Activated CD8-positive, alpha-beta T cell treated with anti-CD3 and anti-CD28 coated beads, Interleukin-2, amount 10 ng/mL, durations not matched to agents 7 days and 5 days (primary cell): ENCODE data around the gene HSPA4. TPM values are rescaled to one million over a fixed set of nuclear protein-coding genes. Genes with fewer than 3 reads are reported as not detected.
A peak's percentile ranks its signal among the peaks of the same experiment; 100 is the strongest.
"Not testable (repeated sequence)": the region's sequence is repeated elsewhere in the genome, so short reads cannot be mapped to it uniquely, and the experiment has no call there.

Source experiments
- ATAC-seq: fragments of 150-1000 bp; cut with Tn5 transposase; one replicate; pipeline ENCODE4 v1.10.0; 2021; ENCODE audit warnings: moderate library complexity
- CTCF ChIA-PET: fragments of 350-600 bp; sonication (Branson Sonifier 250); formaldehyde crosslinking; loops from one replicate; lab custom pipeline; 2021; ENCODE audit warnings: antibody characterized with exemption; lab: Charles Lee
- POLR2A ChIA-PET: fragments of 350-600 bp; sonication (Branson Sonifier 250); formaldehyde crosslinking; loops from one replicate; lab custom pipeline; 2021; ENCODE audit warnings: antibody characterized with exemption; lab: Charles Lee
- DNase-seq: peaks from one replicate; pipeline ENCODE4 v3.0.0-alpha.2; 2020
- H3K27ac Mint-ChIP-seq: one replicate; pipeline ENCODE4 v1.8.0; 2021; ENCODE audit warnings: mild to moderate bottlenecking, mixed read lengths
- H3K27me3 Mint-ChIP-seq: one replicate; pipeline ENCODE4 v1.8.0; 2021; ENCODE audit warnings: low read depth, mixed read lengths
- H3K36me3 Mint-ChIP-seq: one replicate; pipeline ENCODE4 v1.8.0; 2021; ENCODE audit warnings: low read depth, mixed read lengths
- H3K4me1 Mint-ChIP-seq: one replicate; pipeline ENCODE4 v1.8.0; 2021; ENCODE audit warnings: low read depth, mixed read lengths
- H3K4me3 Mint-ChIP-seq: one replicate; pipeline ENCODE4 v1.8.0; 2021; ENCODE audit warnings: mild to moderate bottlenecking, mixed read lengths
- H3K9me3 Mint-ChIP-seq: one replicate; pipeline ENCODE4 v1.8.0; 2022; ENCODE audit warnings: mixed read lengths; ENCODE audit not compliant: insufficient read depth
- total RNA-seq, 2 experiments: library from RNA; stranded (reverse); gene quantifications; one replicate each; pipeline ENCODE4 v1.2.3, GENCODE V29; 2021

HSPA4 gene
- total RNA-seq, 2 experiments from 2014 or later, result 106 to 108 TPM

GRCh38 chr5:133032852-133033742 lies 18.7 kb upstream of the HSPA4 start:
- Mint-ChIP-seq H3K4me1 (peaks cover 7% of the 10 kb centered on the region), H3K36me3 (no peaks in the 10 kb centered on the region), H3K27ac (no peak overlapping the region), H3K27me3 (peaks cover 5% of the 10 kb centered on the region), H3K4me3 (no peak overlapping the region), H3K9me3 (no peaks in the 10 kb centered on the region)
- no peak for DNase-seq
- ChIA-PET POLR2A (interaction anchor here (0.6 to 2.7 kb wide), 2 partner anchors 18 to 39 kb away, joined by 5 to 10 read pairs; partner anchors contain the start of gene HSPA4), CTCF (no interaction called here)
- peak; percentile 75 for ATAC-seq

GRCh38 chr5:133034064-133034463 lies 17.7 kb upstream of the HSPA4 start:
- DNase-seq (no peak), ATAC-seq (no peak)
- Mint-ChIP-seq H3K4me1 (peaks cover 7% of the 10 kb centered on the region), H3K27ac (no peak overlapping the region), H3K27me3 (peaks cover 6% of the 10 kb centered on the region), H3K9me3 (no peaks in the 10 kb centered on the region), H3K36me3 (no peaks in the 10 kb centered on the region), H3K4me3 (no peak overlapping the region)
- ChIA-PET CTCF (no interaction called here), POLR2A (no interaction called here)

DNA sequence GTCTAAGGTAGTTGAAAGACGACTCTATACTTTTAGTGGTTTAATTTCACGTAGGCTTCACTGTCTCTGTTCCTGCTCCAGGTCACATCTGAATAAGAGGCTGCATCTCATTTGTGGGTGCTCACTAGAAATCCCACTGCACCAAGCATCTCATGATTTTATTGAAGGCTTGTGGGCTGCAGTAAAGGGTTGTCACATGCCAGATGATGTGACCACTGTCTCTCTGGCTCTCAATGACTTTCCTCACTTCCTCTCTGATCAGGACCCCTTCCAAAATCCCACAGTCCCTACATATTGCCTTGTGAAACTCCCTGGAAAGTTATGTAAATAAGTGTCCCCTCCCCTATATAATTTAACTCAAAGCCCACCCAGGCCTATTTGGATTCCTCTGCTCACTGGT lies 16.6 kb upstream of the HSPA4 start:
- no peak overlapping the region for H3K4me3 Mint-ChIP-seq
- peaks cover 6% of the 10 kb centered on the region for H3K27me3 Mint-ChIP-seq
- no peaks in the 10 kb centered on the region for H3K9me3 Mint-ChIP-seq
- DNase-seq, result no peak
- no peak for ATAC-seq
- H3K4me1 Mint-ChIP-seq, result peaks cover 7% of the 10 kb centered on the region
- ChIA-PET CTCF (no interaction called here), POLR2A (interaction anchor here (1.4 kb wide), 1 partner anchor 16 kb away, joined by 4 read pairs; the partner anchor contains the start of gene HSPA4)
- H3K36me3 Mint-ChIP-seq, result no peaks in the 10 kb centered on the region
- no peak overlapping the region for H3K27ac Mint-ChIP-seq

- ATAC-seq, H3K4me1 Mint-ChIP-seq, H3K9me3 Mint-ChIP-seq, H3K27me3 Mint-ChIP-seq, DNase-seq, CTCF ChIA-PET, H3K27ac Mint-ChIP-seq, H3K4me3 Mint-ChIP-seq, H3K36me3 Mint-ChIP-seq: not testable (repeated sequence)
- POLR2A ChIA-PET, result interaction anchor here (1.4 kb wide), 1 partner anchor 15 kb away, joined by 4 read pairs; the partner anchor contains the start of gene HSPA4
Observed at GRCh38 chr5:133036677-133037076, 15.1 kb upstream of the HSPA4 start.

DNA sequence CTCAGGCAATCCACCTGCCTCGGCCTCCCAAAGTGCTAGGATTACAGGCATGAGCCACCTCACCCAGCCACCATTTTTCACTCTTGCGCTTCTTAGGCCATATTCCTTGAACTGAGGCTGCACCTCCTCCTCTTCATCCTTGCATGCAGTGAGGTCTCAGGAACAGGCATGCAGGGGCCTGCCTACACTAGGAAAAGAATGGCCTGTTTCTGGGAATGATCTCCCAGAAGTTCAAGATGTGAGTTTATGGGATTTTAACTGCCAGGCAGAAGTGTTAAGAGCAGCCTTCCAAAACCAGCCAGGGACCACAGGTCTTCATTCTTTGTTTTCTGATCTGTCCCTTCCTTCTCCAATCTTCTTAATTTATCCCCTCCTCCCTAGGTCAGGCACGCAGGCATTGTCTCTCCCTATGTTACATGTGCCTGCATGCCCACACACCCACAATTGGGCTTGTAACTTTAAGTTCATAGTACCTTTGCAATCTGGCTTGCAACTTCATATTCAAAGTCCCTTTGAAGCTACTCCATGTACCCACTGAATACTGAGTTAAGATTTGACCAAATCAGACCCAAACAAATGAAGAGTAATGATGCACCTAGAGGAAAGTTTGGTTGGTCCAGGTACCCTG lies 10.5 kb upstream of the HSPA4 start:
- H3K27me3 Mint-ChIP-seq, result peaks cover 2% of the 10 kb centered on the region
- no peaks in the 10 kb centered on the region for H3K36me3 Mint-ChIP-seq
- H3K27ac Mint-ChIP-seq, result no peak overlapping the region
- no peaks in the 10 kb centered on the region for H3K9me3 Mint-ChIP-seq
- no peaks in the 10 kb centered on the region for H3K4me1 Mint-ChIP-seq
- H3K4me3 Mint-ChIP-seq, result no peak overlapping the region
- ChIA-PET CTCF (no interaction called here), POLR2A (no interaction called here)
- ATAC-seq, result no peak
- DNase-seq, result no peak

DNA sequence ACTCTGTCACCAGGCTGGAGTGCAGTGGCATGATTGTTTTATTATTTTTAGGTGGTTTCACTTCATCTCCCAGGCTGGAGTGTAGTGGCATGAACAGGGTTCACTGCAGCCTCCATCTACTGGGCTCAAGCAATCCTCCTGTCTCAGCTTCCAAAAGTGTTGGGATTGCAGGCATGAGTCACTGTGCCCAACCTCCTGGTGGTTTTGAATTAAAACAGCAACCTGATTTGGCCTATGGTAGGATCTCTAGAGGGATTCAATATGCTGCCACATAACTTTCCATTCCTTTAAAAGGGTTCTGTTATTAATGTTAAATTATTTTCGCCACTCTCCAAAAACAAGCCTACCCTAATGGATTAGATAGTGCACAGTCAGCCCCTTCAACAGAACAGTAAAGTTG lies 9.9 kb upstream of the HSPA4 start:
- no peaks in the 10 kb centered on the region for H3K9me3 Mint-ChIP-seq
- ChIA-PET POLR2A (no interaction called here), CTCF (no interaction called here)
- DNase-seq (no peak), ATAC-seq (no peak)
- no peak overlapping the region for H3K4me3 Mint-ChIP-seq
- peaks cover 2% of the 10 kb centered on the region for H3K27me3 Mint-ChIP-seq
- no peak overlapping the region for H3K27ac Mint-ChIP-seq
- H3K36me3 Mint-ChIP-seq, result no peaks in the 10 kb centered on the region
- no peaks in the 10 kb centered on the region for H3K4me1 Mint-ChIP-seq

GRCh38 chr5:133046560-133046959 lies 5.3 kb upstream of the HSPA4 start:
- peaks cover 18% of the 10 kb centered on the region for H3K4me1 Mint-ChIP-seq
- POLR2A ChIA-PET, H3K36me3 Mint-ChIP-seq, ATAC-seq, DNase-seq, H3K27ac Mint-ChIP-seq, H3K27me3 Mint-ChIP-seq, H3K4me3 Mint-ChIP-seq, CTCF ChIA-PET, H3K9me3 Mint-ChIP-seq: not testable (repeated sequence)

DNA sequence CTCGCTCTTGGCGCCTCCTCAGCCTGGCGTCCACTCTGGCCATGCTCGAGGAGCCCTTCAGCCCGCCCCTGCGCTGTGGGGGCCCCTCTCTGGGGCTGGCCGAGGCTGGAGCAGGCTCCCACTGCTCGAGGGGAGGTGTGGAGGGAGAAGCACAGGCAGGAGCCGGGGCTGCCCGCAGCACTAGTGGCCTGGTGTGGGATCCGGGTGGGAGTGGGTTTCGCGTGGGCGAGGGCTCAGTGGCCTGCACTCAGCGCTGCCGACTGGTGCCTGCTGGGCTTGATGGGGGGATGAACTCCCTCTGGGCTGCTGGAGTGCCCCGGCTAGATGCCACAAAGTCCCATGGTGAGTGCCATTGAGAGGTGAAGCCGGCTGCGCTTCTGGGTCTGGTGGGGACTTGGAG lies 4.4 kb upstream of the HSPA4 start:
- no peak for DNase-seq
- H3K4me1 Mint-ChIP-seq, result peaks cover 18% of the 10 kb centered on the region
- H3K9me3 Mint-ChIP-seq, result no peaks in the 10 kb centered on the region
- ChIA-PET CTCF (interaction anchor here (0.9 kb wide), 1 partner anchor 9 kb away, joined by 3 read pairs; no protein-coding TSS in a partner anchor), POLR2A (no interaction called here)
- H3K27ac Mint-ChIP-seq, result no peak overlapping the region
- H3K4me3 Mint-ChIP-seq, result no peak overlapping the region
- H3K36me3 Mint-ChIP-seq, result peaks cover 8% of the 10 kb centered on the region
- H3K27me3 Mint-ChIP-seq, result no peaks in the 10 kb centered on the region
- no peak for ATAC-seq

DNA sequence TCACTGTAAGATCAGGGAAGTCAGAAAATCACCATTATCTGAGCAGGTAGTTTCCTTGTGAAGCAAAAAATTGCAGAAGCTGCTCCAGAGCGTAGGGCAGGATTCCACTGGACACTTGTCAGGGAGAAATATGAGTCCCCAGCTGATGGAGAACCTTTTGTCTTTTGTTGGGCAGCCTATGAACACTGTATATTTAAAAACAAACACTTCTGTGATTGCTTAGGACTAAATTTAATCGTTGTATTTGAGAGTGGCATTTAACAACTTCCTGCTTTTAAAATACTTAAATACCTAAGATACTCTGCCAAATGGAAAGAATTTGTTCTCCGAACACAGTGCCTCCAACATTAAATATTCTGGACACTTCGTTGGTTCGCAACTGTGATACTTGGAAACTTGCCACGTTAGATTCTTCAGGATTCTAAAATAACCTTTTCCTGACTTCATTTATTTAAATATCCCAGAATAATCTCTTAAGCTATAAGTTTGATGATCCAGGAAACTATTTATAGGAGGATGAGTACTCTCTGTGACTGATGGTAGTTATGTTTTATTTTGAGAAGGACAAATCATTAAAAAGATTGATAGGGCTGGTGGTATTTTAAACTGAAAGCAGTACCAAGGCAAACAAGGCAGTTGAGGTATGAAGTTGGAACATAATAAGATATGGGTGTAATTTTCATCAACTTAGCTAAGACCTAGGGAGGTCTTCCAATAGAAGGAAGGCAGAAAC lies 2.7 kb upstream of the HSPA4 start:
- H3K4me1 Mint-ChIP-seq, result peaks cover 32% of the 10 kb centered on the region
- no peaks in the 10 kb centered on the region for H3K9me3 Mint-ChIP-seq
- POLR2A ChIA-PET, result interaction anchor here (1.0 to 1.2 kb wide), 2 partner anchors 11 to 24 kb away, joined by 3 to 4 read pairs; no protein-coding TSS in a partner anchor
- peaks cover 15% of the 10 kb centered on the region for H3K36me3 Mint-ChIP-seq
- H3K27me3 Mint-ChIP-seq, result no peaks in the 10 kb centered on the region
- CTCF ChIA-PET, result interaction anchor here (0.6 kb wide), 1 partner anchor 915 kb away, joined by 3 read pairs; no protein-coding TSS in a partner anchor
- no peak for ATAC-seq
- no peak overlapping the region for H3K4me3 Mint-ChIP-seq
- peak overlapping the region; percentile 60 for H3K27ac Mint-ChIP-seq
- no peak for DNase-seq

DNA sequence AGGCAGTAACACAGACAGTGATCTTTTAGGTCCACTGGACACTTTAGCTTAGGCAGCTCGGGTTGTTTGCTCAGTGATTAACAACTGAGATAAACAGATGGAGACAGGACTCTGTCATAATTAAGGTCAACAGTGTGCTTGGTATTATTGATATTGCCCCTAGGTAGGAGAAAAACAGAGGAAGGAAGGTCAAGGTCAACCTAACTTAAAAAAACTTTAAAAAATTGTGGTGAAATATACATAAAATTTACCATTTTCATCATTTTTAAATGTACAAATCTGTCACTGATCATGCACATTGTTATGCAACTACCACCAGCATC lies 2.1 kb upstream of the HSPA4 start:
- Mint-ChIP-seq H3K9me3 (no peaks in the 10 kb centered on the region), H3K36me3 (peaks cover 19% of the 10 kb centered on the region), H3K4me3 (no peak overlapping the region), H3K27me3 (no peaks in the 10 kb centered on the region), H3K27ac (peak overlapping the region; percentile 60), H3K4me1 (peaks cover 37% of the 10 kb centered on the region)
- DNase-seq, result no peak
- POLR2A ChIA-PET, result interaction anchor here (1.0 to 1.2 kb wide), 2 partner anchors 11 to 24 kb away, joined by 3 to 4 read pairs; no protein-coding TSS in a partner anchor
- CTCF ChIA-PET, result no interaction called here
- no peak for ATAC-seq

GRCh38 chr5:133050521-133050920 lies 1.3 kb upstream of the HSPA4 start:
- ChIA-PET CTCF (no interaction called here), POLR2A (interaction anchor here (0.7 to 2.7 kb wide), 7 partner anchors 11 to 184 kb away, joined by 3 to 36 read pairs (median 10); partner anchors contain the start of genes AFF4, GDF9, UQCRQ and ZCCHC10)
- Mint-ChIP-seq H3K4me3 (peak overlapping the region; percentile 98), H3K27me3 (no peaks in the 10 kb centered on the region), H3K4me1 (peaks cover 45% of the 10 kb centered on the region), H3K36me3 (peaks cover 21% of the 10 kb centered on the region), H3K9me3 (no peaks in the 10 kb centered on the region), H3K27ac (peak overlapping the region; percentile 100)
- DNase-seq, result peak; percentile 33
- no peak for ATAC-seq
